Measurements from ENCODE around the gene ABCB9. TPM values are rescaled to one million over a fixed set of nuclear protein-coding genes. Genes with fewer than 3 reads are reported as not detected.
"Not testable (repeated sequence)": the region's sequence is repeated elsewhere in the genome, so short reads cannot be mapped to it uniquely, and the experiment has no call there.

The ABCB9 gene
- total and polyA plus RNA-seq, 2 of the 8 experiments (the other 6 are each of a cell fraction or from before 2014, with no cell fraction given), result 3.8 to 8.0 TPM

GRCh38 chr12:122941351-122941750, 24.9 kb downstream of the ABCB9 start:
- not testable (repeated sequence) for H3K23me2 ChIP-seq (ENCODE audit: low read depth, low read length); H3K9ac ChIP-seq (replicated peaks in 1 of 4; ENCODE audit: extremely low read depth in 1 of 4, low read depth in 3 of 4, low read length in 3 of 4); H2BK5ac ChIP-seq (ENCODE audit: low read depth, low read length); H2BK120ac ChIP-seq (replicated peaks; ENCODE audit: low read depth, low read length); H3K27me3 ChIP-seq (replicated peaks in 1 of 4; ENCODE audit: control insufficient read depth in 3 of 4, extremely low read depth in 1 of 4, insufficient read depth in 3 of 4, low read length in 3 of 4); H3K36me3 ChIP-seq (ENCODE audit: control insufficient read depth in 2 of 4, insufficient read depth in 4 of 4, low read length in 3 of 4); H3K23ac ChIP-seq (ENCODE audit: insufficient read length); H3K79me1 ChIP-seq (ENCODE audit: low read depth, low read length); H3K56ac ChIP-seq (replicated peaks; ENCODE audit: insufficient read length, low read depth, low read length); H2AK5ac ChIP-seq (ENCODE audit: low read depth, low read length); H3K18ac ChIP-seq (ENCODE audit: extremely low read depth, low read length); H3K4me1 ChIP-seq (replicated peaks in 1 of 4; ENCODE audit: control insufficient read depth in 3 of 4, insufficient read depth in 4 of 4, low read length in 3 of 4); FAIRE-seq; H3K4me3 ChIP-seq (ENCODE audit: extremely low read depth in 1 of 4, insufficient read depth in 2 of 4, low read depth in 3 of 4, low read length in 4 of 4); H4K91ac ChIP-seq (replicated peaks; ENCODE audit: insufficient read length, low read length); H2AFZ ChIP-seq (ENCODE audit: low read length); H3K4ac ChIP-seq (replicated peaks; ENCODE audit: insufficient read length, low read depth, low read length); H3K79me2 ChIP-seq (ENCODE audit: control insufficient read depth in 1 of 2, insufficient read depth in 2 of 2, low read length in 2 of 2); H3K14ac ChIP-seq (ENCODE audit: insufficient read length); H2BK20ac ChIP-seq (ENCODE audit: low read length); H4K20me1 ChIP-seq (replicated peaks in 1 of 2; ENCODE audit: control insufficient read depth in 1 of 2, insufficient read depth in 2 of 2, low read length in 2 of 2); H2BK15ac ChIP-seq (ENCODE audit: low read length); H3K27ac ChIP-seq (ENCODE audit: low read depth, low read length); H3K9me3 ChIP-seq (ENCODE audit: insufficient read depth in 2 of 2, low read depth in 1 of 2, low read length in 1 of 2); H4K5ac ChIP-seq (ENCODE audit: insufficient read length, low read depth, low read length); H2BK12ac ChIP-seq (ENCODE audit: low read depth, low read length); H4K8ac ChIP-seq (ENCODE audit: extremely low read depth, insufficient read depth, low read length); H3K4me2 ChIP-seq (ENCODE audit: insufficient read depth in 1 of 2, low read depth in 2 of 2, low read length in 2 of 2); DNase-seq (ENCODE audit: low read depth in 1 of 2, low spot score in 2 of 2)
- CTCF ChIA-PET (ENCODE audit: partially characterized antibody), result interaction anchor here (0.6 to 21.5 kb wide), 3 partner anchors 37 to 208 kb away, joined by 3 to 473 read pairs (median 4); no protein-coding TSS in a partner anchor
- WGBS, 2 experiments (ENCODE audit: extremely low coverage in 1 of 2, insufficient coverage in 1 of 2, insufficient read length in 1 of 2, insufficient replicate concordance in 2 of 2, low coverage in 1 of 2, low lambda C conversion rate in 2 of 2, missing lambda C conversion rate in 1 of 2), result 88% methylated on average over 5 of the region's 5 CpGs; no CpG with 5 or more reads in 1 of the 2 experiments
- POLR2A ChIA-PET (ENCODE audit: partially characterized antibody), result interaction anchor here (0.6 kb wide), 1 partner anchor 422 kb away, joined by 3 read pairs; no protein-coding TSS in a partner anchor

Data from H1 (cell line).